Right lung (tissue), 5 donors: ENCODE results near the gene GALNT11. TPM values are rescaled to one million over a fixed set of nuclear protein-coding genes. Genes with fewer than 3 reads are reported as not detected.

ENCODE experiments used
- DNase-seq, 2 donors: peaks; one replicate each; pipeline ENCODE4 v3.0.0-alpha.2; 2013
- polyA plus RNA-seq, 5 donors: library from polyadenylated mRNA; unstranded; fragments of 120-200 nt; gene quantifications; one replicate each; pipeline versions ENCODE4 v1.2.1 to v1.2.3, GENCODE V29; 2013; ENCODE audit warnings: inconsistent platforms in 1 of 5, low replicate concordance in 1 of 5; ENCODE audit not compliant: insufficient read length in 5 of 5, insufficient read depth in 1 of 5

GALNT11 gene
- polyA plus RNA-seq, 5 donors = 61.3 to 67.2 (median 65.7) TPM

DNA sequence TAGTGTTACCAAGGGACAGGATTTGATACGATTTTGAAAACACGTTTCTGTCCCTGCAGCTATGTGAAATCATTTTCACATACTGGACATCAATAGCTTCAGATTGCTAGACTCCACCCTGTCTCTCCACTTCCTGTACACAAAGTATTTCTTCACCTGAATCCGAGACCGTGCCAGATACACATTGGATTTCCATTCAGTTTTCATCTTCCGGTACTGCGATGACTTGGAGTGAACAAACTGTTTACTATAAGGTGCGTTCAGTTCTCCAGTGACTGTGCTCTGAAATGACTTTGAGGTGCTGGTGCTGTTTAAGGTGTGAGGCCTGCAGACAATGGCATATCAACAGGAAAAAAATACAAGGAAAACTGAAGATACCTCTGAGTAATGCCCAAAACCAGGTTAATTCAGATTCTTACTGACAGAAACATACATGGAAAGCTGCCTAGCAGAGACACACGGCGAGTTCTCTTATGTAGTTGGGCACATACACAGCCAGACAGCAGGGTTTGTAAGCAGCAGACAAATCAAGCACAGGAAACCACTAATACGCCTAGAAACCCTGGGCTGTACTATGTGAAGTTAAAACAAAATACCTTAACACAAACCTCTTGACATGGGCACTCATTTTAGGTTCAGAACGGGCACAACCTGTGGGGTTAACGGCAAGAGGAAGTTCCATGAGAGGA is 119.2 kb downstream of the GALNT11 start:
- DNase-seq = no peak

DNA sequence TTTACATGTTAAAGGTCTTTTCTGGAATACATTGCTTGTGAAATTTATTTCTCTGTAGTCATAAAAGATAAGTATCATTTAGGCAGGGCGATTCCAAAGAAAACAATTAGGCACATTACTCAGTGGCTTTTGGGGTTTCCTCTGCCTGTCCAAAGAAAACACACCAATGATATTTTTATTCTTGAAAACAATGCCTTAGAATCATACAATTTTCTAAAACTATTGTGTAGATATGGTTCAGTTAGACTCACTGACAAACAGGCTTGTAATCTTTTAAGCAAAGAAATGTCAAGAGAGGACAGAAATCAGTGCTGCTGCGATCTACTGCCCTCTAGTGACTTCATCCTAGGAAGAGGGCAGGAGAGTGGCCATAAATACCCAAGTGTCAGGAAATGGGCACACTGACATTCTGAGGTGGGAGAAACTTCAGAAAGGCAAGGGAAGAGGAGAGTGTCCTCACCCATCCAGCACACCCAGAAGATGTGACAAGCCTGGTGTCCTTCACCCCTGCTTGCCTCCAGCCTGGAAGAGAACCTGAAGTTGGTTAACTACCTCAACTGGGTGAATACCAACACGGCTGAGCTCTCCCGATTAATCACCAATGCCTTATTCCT is 120.5 kb downstream of the GALNT11 start:
- DNase-seq = no peak

DNA sequence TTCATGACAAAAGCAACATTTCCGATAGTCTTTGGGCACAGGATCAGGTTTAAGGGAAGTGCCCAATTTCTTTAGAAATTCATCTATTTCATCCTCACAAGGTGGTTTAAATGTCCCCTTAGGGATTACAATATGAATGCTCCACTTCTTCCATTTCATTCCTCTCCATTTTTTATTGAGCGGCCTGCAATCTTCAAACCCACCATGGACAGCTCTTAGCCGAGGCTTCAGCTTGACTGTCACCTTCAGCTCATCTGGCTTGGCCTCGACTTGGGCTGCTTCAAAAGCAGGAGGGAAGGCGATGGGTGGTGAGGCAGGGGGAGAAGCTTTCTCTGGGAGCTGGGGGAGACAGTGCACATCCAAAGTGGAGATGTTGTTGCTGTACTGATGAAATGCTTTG is 123.2 kb downstream of the GALNT11 start:
- DNase-seq = no peak

DNA sequence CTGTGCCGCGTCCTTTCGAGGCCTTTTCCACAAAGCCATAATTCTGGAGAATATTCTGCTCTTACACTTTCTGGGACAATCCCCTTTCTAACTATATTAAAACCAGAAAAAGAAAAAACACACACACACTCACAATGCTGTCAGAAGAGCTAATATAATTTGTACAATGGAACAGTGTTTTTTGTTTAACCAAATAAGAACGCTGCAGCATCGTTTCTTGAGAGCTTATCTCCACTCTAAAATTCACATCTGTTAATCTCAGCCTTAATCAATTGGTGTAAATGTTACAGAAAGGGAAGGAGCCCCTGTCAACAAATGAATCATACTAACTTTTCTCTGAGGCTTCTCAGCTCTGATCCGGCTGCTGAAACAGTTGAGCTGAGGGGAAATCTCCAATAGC is 123.9 kb downstream of the GALNT11 start:
- DNase-seq = no peak

DNA sequence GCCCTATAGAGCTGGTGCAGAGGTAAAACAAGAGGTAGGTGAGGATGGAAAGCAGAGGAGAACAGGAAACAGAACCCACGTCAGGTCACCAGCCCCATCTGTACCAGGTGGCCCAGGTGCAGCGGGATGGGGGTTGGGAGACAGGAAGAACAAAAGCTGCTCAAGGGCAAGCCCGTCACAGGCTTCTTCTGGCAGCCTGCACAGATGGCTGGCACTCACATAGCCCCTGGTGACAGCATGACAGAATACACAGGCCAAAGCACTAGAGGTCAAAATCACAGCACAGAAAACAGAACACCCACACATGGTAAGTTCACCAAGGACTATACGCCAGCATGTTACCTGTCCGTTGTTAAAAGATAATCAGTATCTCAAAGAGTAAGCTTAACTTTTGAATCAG is 126.8 kb downstream of the GALNT11 start:
- no peak for DNase-seq

DNA sequence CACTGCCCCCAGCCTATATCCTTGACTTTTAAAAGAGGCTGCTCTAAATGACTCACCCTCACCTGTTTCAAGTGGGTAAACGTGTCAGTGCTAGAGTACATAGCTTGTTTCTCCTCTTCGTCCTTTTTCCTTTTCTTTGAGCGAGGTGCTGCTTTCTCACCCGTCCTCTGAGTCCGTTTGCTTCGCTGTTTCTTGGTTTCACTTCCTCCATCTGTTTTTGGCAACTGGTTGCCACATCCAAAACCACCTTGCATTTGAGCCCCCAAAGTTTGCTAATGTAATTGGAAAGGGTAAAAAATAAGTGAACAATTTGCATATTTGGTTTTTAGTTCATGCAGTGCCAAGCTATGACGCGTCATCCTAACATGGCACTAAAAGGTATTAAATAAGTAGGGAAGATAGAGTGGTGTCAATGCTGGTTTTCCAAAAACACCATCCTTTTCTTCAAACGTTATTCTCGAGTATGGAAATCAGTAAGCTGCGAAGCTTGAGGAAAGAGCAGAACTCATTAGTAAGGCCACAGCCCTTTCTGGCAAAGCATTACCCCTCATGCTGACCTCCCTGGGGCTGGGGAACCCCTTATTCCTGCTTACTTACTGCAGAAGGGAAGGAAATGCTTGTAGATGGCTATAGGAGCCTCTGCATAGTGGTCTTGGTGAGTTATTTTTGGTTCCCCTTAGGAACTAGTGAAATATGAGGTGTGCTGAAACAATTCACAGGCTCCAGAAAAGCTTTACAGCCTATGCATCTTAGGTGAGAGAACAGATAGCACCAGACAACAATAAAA is 133.5 kb downstream of the GALNT11 start:
- no peak for DNase-seq

DNA sequence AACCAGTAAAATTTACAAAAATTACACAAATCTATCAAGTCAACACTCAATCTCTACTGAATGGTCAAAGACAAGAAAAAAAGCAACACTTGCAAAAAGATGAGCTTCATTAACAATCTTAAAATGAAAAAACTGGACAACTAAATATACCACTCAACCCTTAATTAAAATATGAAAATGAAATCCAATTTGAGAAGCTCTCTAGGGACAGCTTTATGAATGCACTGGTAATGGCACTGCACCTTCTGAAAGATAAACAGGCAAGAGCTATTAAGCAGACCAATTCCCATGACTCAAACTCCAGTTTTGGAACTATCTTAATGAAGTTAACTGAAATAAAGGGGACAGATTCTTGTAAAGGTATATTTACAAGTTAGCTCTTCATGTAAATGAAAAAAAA is 135.7 kb downstream of the GALNT11 start:
- DNase-seq = no peak

DNA sequence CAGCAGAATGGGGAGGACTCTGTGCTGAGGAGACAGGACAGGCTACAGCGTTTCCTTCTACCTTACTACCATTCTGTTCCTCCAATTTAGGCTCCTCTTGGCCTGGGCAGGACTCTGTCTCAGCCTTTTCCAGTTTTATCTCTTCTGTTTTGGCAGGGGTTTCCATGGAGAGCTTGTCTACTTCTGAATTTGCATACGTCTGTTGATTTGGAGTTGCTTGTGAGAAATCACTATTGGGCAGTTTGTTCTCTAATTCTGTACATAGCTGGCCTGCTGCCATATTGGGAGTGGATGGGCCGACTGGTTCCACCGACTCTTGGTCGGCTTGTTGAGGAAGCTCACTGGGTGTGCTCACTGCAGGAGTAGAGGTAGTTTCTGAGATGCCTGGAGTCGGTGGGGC is 136.8 kb downstream of the GALNT11 start:
- DNase-seq = no peak

Other genes starting within 250 kb of the GALNT11 start
- gene PRKAG2, start 148.6 kb upstream of the GALNT11 start, polyA plus RNA-seq = 10 to 100 TPM; 14.3 to 21.6 (median 17.3) TPM
- gene GALNTL5, start 69.2 kb upstream of the GALNT11 start, polyA plus RNA-seq = not detected